Measurements from ENCODE around the gene OR13C8.

The OR13C8 gene

DNA sequence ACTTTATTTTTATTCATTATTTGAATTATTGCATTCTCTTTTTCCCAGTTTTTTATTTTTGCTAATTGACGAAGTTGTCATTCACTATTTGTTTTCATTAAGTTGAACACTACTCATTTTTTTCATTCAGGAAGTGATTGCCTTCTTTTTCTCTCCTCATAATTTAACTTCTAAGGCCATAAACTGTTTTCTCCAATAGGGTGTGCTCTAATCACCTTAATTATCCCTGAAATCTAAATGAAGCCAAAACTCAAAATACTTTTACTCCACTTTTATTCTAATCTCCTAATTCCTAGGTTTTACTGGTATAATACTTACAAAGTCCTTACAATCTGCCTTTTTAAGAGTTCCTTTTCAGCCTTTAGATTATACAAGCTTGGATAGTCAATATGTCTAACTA, 39.4 kb downstream of the OR13C8 start:
- TF ChIP-seq REST (IDR thresholded peaks at IDR 0.05; ENCODE audit: insufficient read depth in 1 of 2, low read depth in 2 of 2, low read length in 2 of 2) = no peak
- TF ChIP-seq SIN3A (IDR thresholded peaks at IDR 0.05; ENCODE audit: borderline replicate concordance, insufficient read depth, low read length) = no peak
- TF ChIP-seq TAF1 (IDR thresholded peaks at IDR 0.05; ENCODE audit: borderline replicate concordance, insufficient read depth, low read length) = no peak
- no peak for TF ChIP-seq FOXP2 (optimal IDR thresholded peaks at IDR 0.05; ENCODE audit: borderline replicate concordance, extremely low read depth, extremely low read length, insufficient read depth)
- no peak for TF ChIP-seq POLR2AphosphoS5 (IDR thresholded peaks at IDR 0.05; ENCODE audit: low read depth, low read length)

- TF ChIP-seq FOXP2 (optimal IDR thresholded peaks at IDR 0.05; ENCODE audit: borderline replicate concordance, extremely low read depth, extremely low read length, insufficient read depth) = no peak
- no peak for TF ChIP-seq TAF1 (IDR thresholded peaks at IDR 0.05; ENCODE audit: borderline replicate concordance, insufficient read depth, low read length)
- no peak for TF ChIP-seq REST (IDR thresholded peaks at IDR 0.05; ENCODE audit: insufficient read depth in 1 of 2, low read depth in 2 of 2, low read length in 2 of 2)
- no peak for TF ChIP-seq SIN3A (IDR thresholded peaks at IDR 0.05; ENCODE audit: borderline replicate concordance, insufficient read depth, low read length)
- TF ChIP-seq POLR2AphosphoS5 (IDR thresholded peaks at IDR 0.05; ENCODE audit: low read depth, low read length) = no peak
These were observed 42.2 kb downstream of the OR13C8 start for GRCh38 chr9:104611213-104611612.

DNA sequence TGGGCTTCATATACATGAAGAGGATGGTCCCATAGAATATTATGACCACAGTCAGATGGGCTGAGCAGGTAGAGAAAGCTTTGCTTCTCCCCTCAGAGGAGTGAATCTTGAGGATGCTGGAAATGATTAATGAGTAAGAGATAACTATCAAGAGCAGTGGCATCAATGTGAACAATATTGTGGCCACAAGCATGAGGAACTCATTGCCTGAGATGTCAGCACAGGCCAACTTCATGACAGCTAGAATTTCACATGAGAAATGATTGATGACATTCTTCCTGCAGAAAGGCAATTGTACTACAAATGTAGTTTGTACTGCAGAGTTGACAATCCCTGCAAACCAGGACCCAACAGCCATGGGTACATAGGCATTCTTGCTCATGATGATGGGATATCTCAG, 48.5 kb downstream of the OR13C8 start:
- no peak for TF ChIP-seq POLR2AphosphoS5 (IDR thresholded peaks at IDR 0.05; ENCODE audit: low read depth, low read length)
- TF ChIP-seq TAF1 (IDR thresholded peaks at IDR 0.05; ENCODE audit: borderline replicate concordance, insufficient read depth, low read length) = no peak
- no peak for TF ChIP-seq SIN3A (IDR thresholded peaks at IDR 0.05; ENCODE audit: borderline replicate concordance, insufficient read depth, low read length)
- no peak for TF ChIP-seq REST (IDR thresholded peaks at IDR 0.05; ENCODE audit: insufficient read depth in 1 of 2, low read depth in 2 of 2, low read length in 2 of 2)
- no peak for TF ChIP-seq FOXP2 (optimal IDR thresholded peaks at IDR 0.05; ENCODE audit: borderline replicate concordance, extremely low read depth, extremely low read length, insufficient read depth)

GRCh38 chr9:104618104-104618503, 49.1 kb downstream of the OR13C8 start, which contains the start of gene OR13C9:
OR13C9 (minus strand) TSS chr9:104618204; CDS start chr9:104618204, 0 bp downstream.
- TF ChIP-seq TAF1 (IDR thresholded peaks at IDR 0.05; ENCODE audit: borderline replicate concordance, insufficient read depth, low read length) (no peak), POLR2AphosphoS5 (IDR thresholded peaks at IDR 0.05; ENCODE audit: low read depth, low read length) (no peak), REST (IDR thresholded peaks at IDR 0.05; ENCODE audit: insufficient read depth in 1 of 2, low read depth in 2 of 2, low read length in 2 of 2) (no peak), FOXP2 (optimal IDR thresholded peaks at IDR 0.05; ENCODE audit: borderline replicate concordance, extremely low read depth, extremely low read length, insufficient read depth) (no peak), SIN3A (IDR thresholded peaks at IDR 0.05; ENCODE audit: borderline replicate concordance, insufficient read depth, low read length) (no peak)
